H9 (cell line): ENCODE measurements around the gene ITPK1. TPM values are rescaled to one million over a fixed set of nuclear protein-coding genes. Genes with fewer than 3 reads are reported as not detected.

Source experiments
- DNase-seq: peaks from one replicate; pipeline ENCODE4 v3.0.0-alpha.2; 2017
- H2AFZ ChIP-seq: one replicate; pipeline ENCODE4 v1.6.1; 2013; ENCODE audit warnings: mild to moderate bottlenecking, low read length, control low read depth, moderate library complexity
- H2AK5ac ChIP-seq: 2 replicates; pipeline ENCODE4 v1.6.1; 2013; ENCODE audit warnings: low read length, control low read depth, mixed read lengths; ENCODE audit not compliant: insufficient read length
- H2BK120ac ChIP-seq: one replicate; pipeline ENCODE4 v1.6.1; 2013; ENCODE audit warnings: low read depth, mild to moderate bottlenecking, low read length, control low read depth, inconsistent platforms; ENCODE audit not compliant: poor library complexity, severe bottlenecking
- H2BK12ac ChIP-seq: 2 replicates; pipeline ENCODE4 v1.6.1; 2013; ENCODE audit warnings: low read length, control low read depth, mixed read lengths, low read depth; ENCODE audit not compliant: insufficient read length
- H2BK15ac ChIP-seq: 2 replicates; pipeline ENCODE4 v1.6.1; 2013; ENCODE audit warnings: low read depth, low read length, control low read depth
- H2BK20ac ChIP-seq: one replicate; pipeline ENCODE4 v1.6.1; 2013; ENCODE audit warnings: low read depth, mild to moderate bottlenecking, low read length, control low read depth, inconsistent platforms; ENCODE audit not compliant: poor library complexity, severe bottlenecking
- H2BK5ac ChIP-seq: 2 replicates; pipeline ENCODE4 v1.6.1; 2013; ENCODE audit warnings: low read length, control low read depth, mixed read lengths; ENCODE audit not compliant: insufficient read length
- H3K14ac ChIP-seq: 2 replicates; pipeline ENCODE4 v1.6.1; 2013; ENCODE audit warnings: low read length, control low read depth; ENCODE audit not compliant: insufficient read depth
- H3K18ac ChIP-seq: 2 replicates; pipeline ENCODE4 v1.6.1; 2013; ENCODE audit warnings: low read depth, mild to moderate bottlenecking, mixed read lengths, low read length, control low read depth; ENCODE audit not compliant: insufficient read length
- H3K23ac ChIP-seq: 2 replicates; pipeline ENCODE4 v1.6.1; 2013; ENCODE audit warnings: low read length, control low read depth, mixed read lengths, low read depth; ENCODE audit not compliant: insufficient read length
- H3K23me2 ChIP-seq: 2 replicates; pipeline ENCODE4 v1.6.1; 2013; ENCODE audit warnings: low read depth, mild to moderate bottlenecking, mixed read lengths, low read length, control low read depth; ENCODE audit not compliant: insufficient read length, poor library complexity, severe bottlenecking
- H3K27ac ChIP-seq: 2 replicates; pipeline ENCODE4 v1.5.1; 2013; ENCODE audit warnings: low read length, control low read depth, mixed read lengths, low read depth; ENCODE audit not compliant: insufficient read length
- H3K27me3 ChIP-seq: 2 replicates; pipeline ENCODE4 v1.6.1; 2013; ENCODE audit warnings: low read length, control low read depth, inconsistent platforms; ENCODE audit not compliant: insufficient read depth
- H3K4ac ChIP-seq: 2 replicates; pipeline ENCODE4 v1.6.1; 2013; ENCODE audit warnings: low read depth, mild to moderate bottlenecking, control low read depth, inconsistent platforms, low read length, moderate library complexity
- H3K4me1 ChIP-seq: 2 replicates; pipeline ENCODE4 v1.6.1; 2013; ENCODE audit warnings: low read length, control low read depth, inconsistent platforms; ENCODE audit not compliant: insufficient read depth
- H3K4me2 ChIP-seq: 2 replicates; pipeline ENCODE4 v1.6.1; 2013; ENCODE audit warnings: low read length, control low read depth, mixed read lengths; ENCODE audit not compliant: insufficient read length, insufficient read depth
- H3K56ac ChIP-seq: 2 replicates; pipeline ENCODE4 v1.6.1; 2013; ENCODE audit warnings: low read depth, mild to moderate bottlenecking, mixed read lengths, low read length, control low read depth; ENCODE audit not compliant: insufficient read length
- H3K79me1 ChIP-seq: 2 replicates; pipeline ENCODE4 v1.6.1; 2013; ENCODE audit warnings: low read depth, mild to moderate bottlenecking, moderate library complexity, low read length, control low read depth, inconsistent platforms; ENCODE audit not compliant: insufficient read depth, poor library complexity, severe bottlenecking
- H3K79me2 ChIP-seq: 2 replicates; pipeline ENCODE4 v1.6.1; 2013; ENCODE audit warnings: low read length, control low read depth, inconsistent platforms; ENCODE audit not compliant: insufficient read depth
- H3K9ac ChIP-seq: 2 replicates; pipeline ENCODE4 v1.6.1; 2013; ENCODE audit warnings: low read length, control low read depth, mixed read lengths; ENCODE audit not compliant: insufficient read length; ENCODE audit errors: extremely low read depth
- H3K9me3 ChIP-seq: one replicate; pipeline ENCODE4 v1.6.1; 2013; ENCODE audit warnings: low read depth, low read length, inconsistent platforms; ENCODE audit not compliant: control insufficient read depth
- H3T11ph ChIP-seq: one replicate; pipeline ENCODE4 v1.6.1; 2013; ENCODE audit warnings: mild to moderate bottlenecking, low read length, control low read depth, inconsistent platforms
- H4K20me1 ChIP-seq: one replicate; pipeline ENCODE4 v1.6.1; 2013; ENCODE audit not compliant: control insufficient read depth, insufficient read length, insufficient read depth
- H4K5ac ChIP-seq: 2 replicates; pipeline ENCODE4 v1.6.1; 2013; ENCODE audit warnings: low read depth, mild to moderate bottlenecking, mixed read lengths, low read length, control low read depth; ENCODE audit not compliant: insufficient read length
- H4K8ac ChIP-seq: replicated peaks from 2 replicates; pipeline ENCODE4 v1.6.1; 2013; ENCODE audit warnings: low read length, control low read depth, mixed read lengths, low read depth; ENCODE audit not compliant: insufficient read length
- H4K91ac ChIP-seq: 2 replicates; pipeline ENCODE4 v1.6.1; 2013; ENCODE audit warnings: low read depth, mild to moderate bottlenecking, moderate library complexity, mixed read lengths, low read length, control low read depth; ENCODE audit not compliant: insufficient read length
- H3K27ac Mint-ChIP-seq, 3 experiments: 2 replicates in 2 of 3; 3 replicates in 1 of 3; pipeline ENCODE4 v1.8.0; 2020 to 2021; ENCODE audit warnings: mixed read lengths in 3 of 3, mild to moderate bottlenecking in 1 of 3, moderate library complexity in 1 of 3
- H3K27me3 Mint-ChIP-seq: 2 replicates; pipeline ENCODE4 v1.8.0; 2021; ENCODE audit warnings: low read depth, mild to moderate bottlenecking, moderate library complexity, mixed read lengths
- H3K36me3 Mint-ChIP-seq, 3 experiments: 2 replicates in 2 of 3; 3 replicates in 1 of 3; pipeline ENCODE4 v1.8.0; 2020 to 2021; ENCODE audit warnings: low read depth in 3 of 3, mixed read lengths in 3 of 3; ENCODE audit not compliant: insufficient read depth in 1 of 3
- H3K4me1 Mint-ChIP-seq, 2 experiments: 2 replicates each; pipeline ENCODE4 v1.8.0; 2020; ENCODE audit warnings: mixed read lengths in 2 of 2
- H3K4me3 Mint-ChIP-seq, 2 experiments: 2 replicates in 1 of 2; 3 replicates in 1 of 2; pipeline ENCODE4 v1.8.0; 2020 to 2021; ENCODE audit warnings: mild to moderate bottlenecking in 2 of 2, mixed read lengths in 2 of 2, moderate library complexity in 1 of 2
- H3K9me3 Mint-ChIP-seq, 2 experiments: 2 replicates in 1 of 2; 3 replicates in 1 of 2; pipeline ENCODE4 v1.8.0; 2020; ENCODE audit warnings: mild to moderate bottlenecking in 2 of 2, mixed read lengths in 2 of 2, moderate library complexity in 1 of 2
- CTCF ChIP-seq: fragments of 200-600 bp; sonication (generic); conservative IDR thresholded peaks from 3 replicates; pipeline ENCODE4 v1.8.0; 2021; ENCODE audit warnings: antibody characterized with exemption, mild to moderate bottlenecking
- WGBS: extraction: QIAGEN DNeasy Blood & Tissue Kit; methylation state at CpG from one replicate; pipeline ENCODE4 v1.1.7; 2013; ENCODE audit warnings: missing lambda C conversion rate, low lambda C conversion rate, mixed read lengths; ENCODE audit not compliant: insufficient read length; ENCODE audit errors: extremely low coverage; 5-methylcytosine and 5-hydroxymethylcytosine counted together
- total RNA-seq: library from RNA; stranded (reverse); gene quantifications from 2 replicates; pipeline ENCODE4 v1.2.1, GENCODE V29; 2021

ITPK1 gene
- total RNA-seq, 1 experiment from 2014 or later, result 92.7 TPM

DNA sequence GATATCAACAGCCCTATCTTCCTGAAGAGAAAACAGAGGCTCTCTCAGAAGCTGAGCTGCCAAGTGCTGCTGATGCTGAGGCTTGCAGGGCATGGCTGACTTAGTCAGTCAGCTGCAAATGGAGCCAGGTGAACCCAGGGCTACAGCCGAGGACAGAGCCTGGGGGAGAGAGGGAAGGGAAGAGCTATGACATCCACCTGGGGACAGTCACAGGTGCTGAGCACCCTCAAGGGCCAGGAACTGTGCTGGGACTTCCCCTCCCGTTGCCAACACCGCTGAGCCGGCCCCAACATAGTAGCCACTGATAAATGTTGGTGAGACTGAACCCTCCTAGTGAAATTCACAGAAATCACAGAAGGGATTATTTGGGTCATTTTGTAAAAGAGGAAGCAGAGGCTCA, 199.5 kb downstream of the ITPK1 start:
- Histone ChIP-seq H2BK5ac (no peak overlapping the region), H3K79me1 (no peaks in the 10 kb centered on the region), H3T11ph (no peak overlapping the region), H3K14ac (no peak overlapping the region; the same call in 1 of the 2 replicates), H4K5ac (no peak overlapping the region), H3K27me3 (no peaks in the 10 kb centered on the region; the same call in 1 of the 2 replicates), H4K20me1 (no peaks in the 10 kb centered on the region), H3K23ac (no peak overlapping the region), H2BK120ac (no peak overlapping the region), H2BK15ac (no peak overlapping the region), H3K79me2 (no peaks in the 10 kb centered on the region), H3K18ac (no peak overlapping the region), H3K56ac (no peak overlapping the region), H2AFZ (no peak overlapping the region), H4K8ac (no peak overlapping the region), H3K9ac (no peak overlapping the region), H3K23me2 (no peaks in the 10 kb centered on the region), H3K4me2 (no peak overlapping the region), H3K27ac (no peak overlapping the region), H3K4ac (no peak overlapping the region), H3K4me1 (no peaks in the 10 kb centered on the region), H4K91ac (no peak overlapping the region), H2BK12ac (no peak overlapping the region), H3K9me3 (peaks cover 4% of the 10 kb centered on the region), H2BK20ac (no peak overlapping the region), H2AK5ac (no peak overlapping the region)
- WGBS, result no CpG with 5 or more reads among the region's 4 CpGs
- Mint-ChIP-seq H3K4me3 (no peak overlapping the region), H3K27me3 (peaks cover 65% of the 10 kb centered on the region), H3K9me3 (peaks cover 3 to 9% of the 10 kb centered on the region in 2 experiments; a peak in 4 of 5 replicates), H3K4me1 (no peaks in the 10 kb centered on the region), H3K27ac (no peak overlapping the region; a peak in 1 of 7 replicates), H3K36me3 (no peaks in the 10 kb centered on the region)
- no peak for DNase-seq
- no peak for TF ChIP-seq CTCF
